Trophoblast cell (in vitro differentiated cells and primary cell): ENCODE data around the gene PFKL.

Experiments
- DNase-seq, 2 donors: peaks; one replicate each; pipeline ENCODE4 v3.0.0-alpha.2; 2016
- H2AFZ ChIP-seq: 2 replicates; pipeline ENCODE4 v1.6.1; 2013; ENCODE audit warnings: low read length, moderate library complexity, mild to moderate bottlenecking; ENCODE audit not compliant: insufficient read depth, poor library complexity
- H2AK5ac ChIP-seq: 2 replicates; pipeline ENCODE4 v1.6.1; 2013; ENCODE audit warnings: mild to moderate bottlenecking, low read length
- H2BK120ac ChIP-seq: 2 replicates; pipeline ENCODE4 v1.6.1; 2013; ENCODE audit warnings: low read length, mild to moderate bottlenecking, moderate library complexity; ENCODE audit not compliant: insufficient read depth, poor library complexity
- H2BK12ac ChIP-seq: 2 replicates; pipeline ENCODE4 v1.6.1; 2013; ENCODE audit warnings: mild to moderate bottlenecking, low read length, moderate library complexity
- H2BK5ac ChIP-seq: 2 replicates; pipeline ENCODE4 v1.6.1; 2013; ENCODE audit warnings: low read length, low read depth, moderate library complexity, mild to moderate bottlenecking; ENCODE audit not compliant: poor library complexity
- H3K14ac ChIP-seq: 2 replicates; pipeline ENCODE4 v1.6.1; 2013; ENCODE audit warnings: mild to moderate bottlenecking, low read length
- H3K18ac ChIP-seq: 2 replicates; pipeline ENCODE4 v1.6.1; 2013; ENCODE audit warnings: mild to moderate bottlenecking, low read length
- H3K23ac ChIP-seq: 2 replicates; pipeline ENCODE4 v1.6.1; 2013; ENCODE audit warnings: low read length
- H3K27ac ChIP-seq: 2 replicates; pipeline ENCODE4 v1.5.1; 2013; ENCODE audit warnings: low read depth, mild to moderate bottlenecking, inconsistent platforms, low read length, moderate library complexity
- H3K27me3 ChIP-seq: 2 replicates; pipeline ENCODE4 v1.6.1; 2013; ENCODE audit warnings: inconsistent platforms, mild to moderate bottlenecking, low read length, moderate library complexity; ENCODE audit not compliant: insufficient read depth
- H3K36me3 ChIP-seq, 2 experiments: 1 replicate in 1 of 2; 2 replicates in 1 of 2; pipeline ENCODE4 v1.6.1; 2013; ENCODE audit warnings: low read length in 2 of 2, mild to moderate bottlenecking in 2 of 2, moderate library complexity in 1 of 2; ENCODE audit not compliant: insufficient read depth in 2 of 2, control insufficient read depth in 1 of 2
- H3K4ac ChIP-seq: 2 replicates; pipeline ENCODE4 v1.6.1; 2013; ENCODE audit warnings: low read depth, mild to moderate bottlenecking, low read length, moderate library complexity
- H3K4me1 ChIP-seq, 2 experiments: 1 replicate in 1 of 2; 2 replicates in 1 of 2; pipeline ENCODE4 v1.6.1; 2013; ENCODE audit warnings: low read length in 2 of 2, mild to moderate bottlenecking in 2 of 2, moderate library complexity in 1 of 2; ENCODE audit not compliant: insufficient read depth in 2 of 2, control insufficient read depth in 1 of 2
- H3K4me2 ChIP-seq: 2 replicates; pipeline ENCODE4 v1.6.1; 2013; ENCODE audit warnings: inconsistent platforms, mild to moderate bottlenecking, low read length, moderate library complexity
- H3K4me3 ChIP-seq: 2 replicates; pipeline ENCODE4 v1.5.1; 2013; ENCODE audit warnings: mild to moderate bottlenecking, low read depth, low read length, inconsistent platforms
- H3K79me1 ChIP-seq: one replicate; pipeline ENCODE4 v1.6.1; 2013; ENCODE audit warnings: low read length
- H3K79me2 ChIP-seq: 2 replicates; pipeline ENCODE4 v1.6.1; 2013; ENCODE audit warnings: low read length, mild to moderate bottlenecking; ENCODE audit not compliant: control insufficient read depth, insufficient read depth, poor library complexity
- H3K9ac ChIP-seq: 2 replicates; pipeline ENCODE4 v1.6.1; 2013; ENCODE audit warnings: mild to moderate bottlenecking, low read length
- H3K9me3 ChIP-seq: 2 replicates; pipeline ENCODE4 v1.6.1; 2013; ENCODE audit warnings: low read depth, mild to moderate bottlenecking, control low read depth, inconsistent platforms, low read length; ENCODE audit not compliant: insufficient read depth
- H4K12ac ChIP-seq: 2 replicates; pipeline ENCODE4 v1.6.1; 2013; ENCODE audit warnings: low read depth, mild to moderate bottlenecking, low read length, moderate library complexity
- H4K8ac ChIP-seq: 2 replicates; pipeline ENCODE4 v1.6.1; 2013; ENCODE audit warnings: low read depth, mild to moderate bottlenecking, low read length, moderate library complexity
- H4K91ac ChIP-seq: one replicate; pipeline ENCODE4 v1.6.1; 2013; ENCODE audit warnings: low read depth, mild to moderate bottlenecking, low read length, moderate library complexity
- whole genome bisulfite sequencing: extraction: QIAGEN DNeasy Blood & Tissue Kit; methylation state at CpG from one replicate; pipeline ENCODE4 v1.1.7; 2013; ENCODE audit warnings: missing lambda C conversion rate; ENCODE audit not compliant: insufficient read length, insufficient coverage; ENCODE audit errors: extremely low coverage; 5-methylcytosine and 5-hydroxymethylcytosine counted together

PFKL gene

GRCh38 chr21:44344541-44345183 lies 44.8 kb downstream of the PFKL start:
- no peaks in the 10 kb centered on the region for H3K79me2 ChIP-seq
- no peak overlapping the region for H2AK5ac ChIP-seq
- peaks cover 4% of the 10 kb centered on the region for H3K9me3 ChIP-seq
- H3K14ac ChIP-seq = no peak overlapping the region
- H3K36me3 ChIP-seq = no peaks in the 10 kb centered on the region
- H2BK12ac ChIP-seq = no peak overlapping the region
- no CpG with 5 or more reads among the region's 17 CpGs for WGBS
- H3K27me3 ChIP-seq = no peaks in the 10 kb centered on the region
- no peak overlapping the region for H2BK5ac ChIP-seq
- no peak overlapping the region for H3K9ac ChIP-seq
- no peak overlapping the region for H3K18ac ChIP-seq
- H3K4me3 ChIP-seq = no peak overlapping the region
- H3K27ac ChIP-seq = no peak overlapping the region
- no peaks in the 10 kb centered on the region for H3K79me1 ChIP-seq
- H4K8ac ChIP-seq = no peak overlapping the region
- H2AFZ ChIP-seq = no peak overlapping the region
- H3K4me2 ChIP-seq = no peak overlapping the region
- no peak for DNase-seq
- no peak overlapping the region for H3K4ac ChIP-seq
- H3K23ac ChIP-seq = no peak overlapping the region
- no peak overlapping the region for H2BK120ac ChIP-seq
- H3K4me1 ChIP-seq = peaks cover 0 to 4% of the 10 kb centered on the region in 2 experiments
- no peak overlapping the region for H4K91ac ChIP-seq
- no peak overlapping the region for H4K12ac ChIP-seq

GRCh38 chr21:44345495-44345894 lies 45.6 kb downstream of the PFKL start:
- Histone ChIP-seq H4K91ac (no peak overlapping the region), H3K23ac (no peak overlapping the region), H3K14ac (no peak overlapping the region), H3K4ac (no peak overlapping the region), H3K9me3 (peaks cover 4% of the 10 kb centered on the region), H3K27ac (no peak overlapping the region), H4K12ac (no peak overlapping the region), H2AK5ac (no peak overlapping the region), H3K79me2 (no peaks in the 10 kb centered on the region), H3K4me3 (no peak overlapping the region), H2BK12ac (no peak overlapping the region), H3K79me1 (no peaks in the 10 kb centered on the region), H3K18ac (no peak overlapping the region), H3K36me3 (no peaks in the 10 kb centered on the region), H3K9ac (no peak overlapping the region), H4K8ac (no peak overlapping the region), H2BK5ac (no peak overlapping the region), H2BK120ac (no peak overlapping the region), H3K27me3 (no peaks in the 10 kb centered on the region), H3K4me1 (peaks cover 0 to 3% of the 10 kb centered on the region in 2 experiments), H3K4me2 (no peak overlapping the region), H2AFZ (no peak overlapping the region)
- no peak for DNase-seq
- WGBS = no CpG with 5 or more reads among the region's 11 CpGs

DNA sequence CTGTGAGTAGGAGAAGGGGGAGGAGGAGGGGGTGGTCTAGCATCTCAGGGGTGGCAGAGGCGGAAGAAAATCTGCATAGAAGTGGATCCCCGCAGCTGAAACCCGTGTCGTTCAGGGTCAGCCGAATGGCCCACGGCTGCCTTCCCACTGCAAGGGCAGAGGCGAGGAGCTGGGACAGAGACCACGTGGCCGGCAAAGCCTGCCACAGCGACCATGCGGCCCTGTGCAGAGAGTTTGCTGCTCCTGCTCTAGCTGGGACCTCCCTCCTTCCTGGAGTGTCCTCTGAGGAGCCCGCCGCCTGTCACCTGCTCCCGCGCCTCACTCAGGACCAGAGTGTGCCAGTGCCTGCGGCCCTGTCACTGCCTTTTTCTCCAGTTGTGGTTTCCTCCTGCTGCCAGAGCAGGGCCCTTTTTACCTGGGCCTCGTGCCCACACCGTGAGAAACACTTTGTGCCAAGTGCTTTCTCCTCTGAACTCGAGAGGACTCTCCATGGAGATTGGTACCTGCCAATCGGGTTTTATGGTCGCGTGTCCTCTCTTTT lies 48.1 kb downstream of the PFKL start:
- no peak for DNase-seq
- Histone ChIP-seq H3K4me1 (no peaks in the 10 kb centered on the region), H3K14ac (no peak overlapping the region), H3K36me3 (no peaks in the 10 kb centered on the region), H3K27ac (no peak overlapping the region), H2BK5ac (no peak overlapping the region), H2AK5ac (no peak overlapping the region), H2BK12ac (no peak overlapping the region), H3K9me3 (peaks cover 4% of the 10 kb centered on the region), H3K18ac (no peak overlapping the region), H3K27me3 (no peaks in the 10 kb centered on the region), H3K79me1 (no peaks in the 10 kb centered on the region), H2AFZ (no peak overlapping the region), H2BK120ac (no peak overlapping the region), H3K9ac (no peak overlapping the region), H4K91ac (no peak overlapping the region), H3K4ac (no peak overlapping the region), H4K12ac (no peak overlapping the region), H3K4me3 (no peak overlapping the region), H3K23ac (no peak overlapping the region), H3K79me2 (no peaks in the 10 kb centered on the region), H3K4me2 (no peak overlapping the region), H4K8ac (no peak overlapping the region)
- no CpG with 5 or more reads among the region's 22 CpGs for WGBS

DNA sequence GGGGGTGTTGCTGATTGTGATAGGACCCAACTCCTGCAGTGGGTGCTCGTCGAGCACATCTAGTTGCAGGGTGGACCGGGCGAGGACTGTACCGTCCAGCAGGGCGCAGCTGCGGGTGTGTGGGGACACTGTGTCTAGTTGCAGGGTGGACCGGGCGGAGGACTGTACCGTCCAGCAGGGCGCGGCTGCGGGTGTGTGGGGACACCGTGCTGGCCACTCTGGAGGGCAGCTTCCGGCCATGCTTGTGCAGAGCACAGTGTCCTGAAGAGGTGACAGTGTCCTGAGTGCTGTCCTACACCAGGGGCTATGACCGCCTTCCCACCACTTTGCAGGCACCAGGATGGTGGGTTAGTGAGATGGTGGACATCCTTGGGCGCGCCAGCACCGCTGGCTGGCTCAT lies 49.0 kb downstream of the PFKL start:
- Histone ChIP-seq H3K36me3 (no peaks in the 10 kb centered on the region), H4K91ac (no peak overlapping the region), H3K79me1 (no peaks in the 10 kb centered on the region), H3K79me2 (no peaks in the 10 kb centered on the region), H3K9ac (no peak overlapping the region), H3K27me3 (no peaks in the 10 kb centered on the region), H3K27ac (no peak overlapping the region), H2BK120ac (no peak overlapping the region), H2AK5ac (no peak overlapping the region), H2BK12ac (no peak overlapping the region), H3K4ac (no peak overlapping the region), H4K8ac (no peak overlapping the region), H3K4me2 (no peak overlapping the region), H3K23ac (no peak overlapping the region), H3K18ac (no peak overlapping the region), H3K4me1 (no peaks in the 10 kb centered on the region), H3K4me3 (no peak overlapping the region), H3K9me3 (peaks cover 4% of the 10 kb centered on the region), H2AFZ (no peak overlapping the region), H4K12ac (no peak overlapping the region), H3K14ac (no peak overlapping the region), H2BK5ac (no peak overlapping the region)
- no peak for DNase-seq
- whole genome bisulfite sequencing = no CpG with 5 or more reads among the region's 19 CpGs
